ENCODE results near the gene TTLL5.
A peak's percentile ranks its signal among the peaks of the same experiment; 100 is the strongest.

The TTLL5 gene

DNA sequence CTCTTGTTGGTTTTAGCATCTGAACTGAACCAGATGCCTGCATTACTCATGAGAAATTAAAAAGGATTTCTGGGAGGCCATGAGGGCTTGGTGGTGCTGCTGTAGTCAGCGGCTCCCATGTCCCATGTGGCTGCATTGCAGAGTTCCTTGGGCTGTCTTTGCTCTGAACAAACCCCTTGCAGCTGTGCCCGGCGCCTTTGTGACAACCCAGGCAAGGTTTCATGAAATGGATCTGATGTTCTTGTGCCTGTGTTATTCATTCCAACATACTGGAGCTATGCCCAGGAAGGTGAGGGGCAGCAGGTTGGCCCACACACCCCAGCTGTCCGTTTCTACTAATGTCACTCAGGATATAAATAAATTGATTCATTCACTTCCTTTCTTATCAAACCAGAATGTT, 280.0 kb downstream of the TTLL5 start:
- no peak for DNase-seq (ENCODE audit: insufficient read length, low spot score)
- FAIRE-seq: no peak

DNA sequence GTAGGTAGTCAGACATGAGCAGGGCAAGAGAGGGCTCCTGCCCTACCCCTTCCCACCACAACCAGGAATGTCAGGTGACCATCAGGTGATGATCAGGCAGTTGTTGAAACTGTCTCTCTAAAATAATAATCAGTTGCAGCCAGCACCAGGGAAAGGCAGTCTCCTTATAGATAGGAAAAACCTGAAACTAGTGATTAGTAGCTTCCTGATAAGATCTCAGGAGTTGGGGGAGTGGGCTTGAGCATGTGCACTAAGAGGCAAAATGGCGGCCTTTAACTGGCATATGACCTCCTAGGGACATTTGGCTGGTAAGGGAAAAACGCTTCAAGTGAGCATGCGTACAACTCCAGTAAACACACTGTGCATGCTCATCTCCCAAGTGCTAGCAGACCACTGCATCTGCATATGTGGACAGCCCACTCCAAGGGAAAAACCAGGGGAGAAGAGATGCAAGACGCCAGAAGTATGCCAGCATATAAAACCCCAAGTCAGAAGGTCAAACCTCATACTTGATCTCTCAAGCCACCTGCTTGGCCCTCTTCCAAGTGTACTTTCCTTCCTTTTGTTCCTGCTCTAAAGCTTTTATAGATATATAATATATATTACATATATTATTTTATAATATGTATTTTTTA, 283.7 kb downstream of the TTLL5 start:
- DNase-seq (ENCODE audit: insufficient read length, low spot score): no peak
- peak; percentile 46 for FAIRE-seq

DNA sequence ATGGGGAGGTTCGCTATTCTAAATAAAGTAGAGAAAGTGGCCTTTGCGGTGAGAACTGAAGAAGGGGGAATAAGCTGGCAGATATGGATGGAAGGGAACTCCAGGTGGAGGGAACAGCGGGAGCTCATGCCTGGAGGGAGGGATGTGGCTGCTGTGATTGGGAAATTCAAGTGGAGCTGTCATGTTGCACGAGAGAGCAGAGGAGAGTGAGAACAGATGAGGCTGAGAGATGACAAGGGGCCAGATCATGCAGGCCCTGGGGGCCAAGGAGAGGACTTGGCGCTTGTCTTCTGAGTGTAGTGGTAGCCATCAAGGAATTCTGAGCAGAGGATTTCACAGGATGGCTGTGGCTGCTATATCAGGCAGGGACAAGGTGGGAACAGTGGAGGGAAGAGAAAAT, 285.7 kb downstream of the TTLL5 start:
- DNase-seq (ENCODE audit: insufficient read length, low spot score) (no peak), FAIRE-seq (no peak)

DNA sequence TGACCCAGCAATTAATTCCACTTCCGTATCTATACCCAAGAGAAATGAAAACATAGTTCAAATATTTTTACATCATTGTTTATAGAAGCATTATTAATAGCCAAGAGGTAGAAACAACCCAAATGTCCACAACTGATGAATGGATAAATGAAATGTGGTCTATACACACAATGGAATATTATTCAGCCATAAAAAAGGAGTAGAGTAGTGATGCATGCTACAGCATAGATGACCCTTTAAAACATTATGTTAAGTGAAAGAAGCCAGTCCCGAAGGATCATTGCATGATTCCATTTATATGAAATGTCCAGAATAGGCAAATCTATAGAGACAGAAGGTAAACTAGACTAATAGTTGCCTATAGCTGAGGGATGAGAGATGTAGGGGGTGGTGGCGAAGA, 291.4 kb downstream of the TTLL5 start:
- no peak for DNase-seq (ENCODE audit: insufficient read length, low spot score)
- peak; percentile 75 for FAIRE-seq

DNA sequence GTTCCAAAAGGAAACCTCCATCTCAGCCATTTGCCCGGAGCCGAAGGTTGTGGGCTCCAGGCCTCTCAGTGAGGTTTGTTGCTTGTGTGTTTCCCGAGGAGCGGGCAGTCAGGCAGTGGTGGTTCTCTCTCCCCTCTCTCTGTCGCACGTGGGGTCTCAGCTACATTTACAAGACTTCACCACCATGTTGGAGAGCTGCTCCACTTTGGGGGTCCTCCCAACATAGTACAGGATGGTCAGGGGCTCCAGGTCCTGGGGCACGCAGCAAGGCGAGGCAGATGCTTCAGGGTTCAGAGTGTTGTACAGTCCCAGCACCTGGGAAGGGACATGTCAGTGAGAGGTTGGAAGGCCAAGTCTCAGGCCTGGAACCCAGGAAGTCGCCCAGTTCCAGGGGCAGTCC, 298.0 kb downstream of the TTLL5 start:
- no peak for FAIRE-seq
- no peak for DNase-seq (ENCODE audit: insufficient read length, low spot score)

DNA sequence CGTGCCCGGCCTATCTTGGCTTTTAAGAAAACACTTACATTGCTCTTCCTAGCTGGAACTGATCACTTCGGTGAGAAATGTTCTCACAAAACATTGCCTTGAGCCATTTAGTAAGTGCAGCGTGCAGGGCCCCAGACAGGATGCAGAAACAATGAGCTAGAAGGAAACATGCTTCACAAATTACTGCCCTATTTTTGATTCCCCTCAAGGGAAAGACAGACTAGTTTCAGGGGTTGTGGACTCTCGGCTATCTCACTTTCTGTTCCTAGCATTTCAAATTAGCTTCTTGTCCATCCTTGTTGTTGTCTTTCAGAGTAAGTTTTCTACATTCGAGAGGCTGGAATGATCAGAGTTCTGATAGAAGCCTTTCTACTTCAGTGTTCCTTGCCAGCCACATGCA, 299.2 kb downstream of the TTLL5 start:
- FAIRE-seq: no peak

GRCh38 chr14:75961662-75962061, 300.6 kb downstream of the TTLL5 start:
- DNase-seq (ENCODE audit: insufficient read length, low spot score) (no peak), FAIRE-seq (no peak)

More for the DNA sequence above, 299.2 kb downstream of the TTLL5 start:
- no peak for DNase-seq (ENCODE audit: insufficient read length, low spot score)

DNA sequence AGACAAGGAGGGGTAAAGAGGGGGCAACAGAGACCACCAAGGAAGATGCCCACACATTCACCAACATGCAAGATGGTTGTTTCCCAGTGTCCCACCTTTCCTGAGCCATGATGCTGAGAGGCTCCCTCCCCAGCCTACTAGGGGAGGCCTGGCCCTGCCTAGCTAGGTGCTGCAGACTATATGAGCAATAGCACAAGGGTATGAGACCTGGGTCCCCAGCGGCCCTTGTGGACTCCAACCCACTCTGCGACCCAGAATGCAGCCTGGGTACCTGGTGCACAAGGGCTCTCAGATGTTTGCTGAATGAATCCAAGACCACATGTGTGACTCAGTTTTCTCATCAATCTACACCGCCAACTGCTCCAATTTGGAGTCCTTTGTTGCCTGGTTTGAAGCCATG, 306.8 kb downstream of the TTLL5 start:
- DNase-seq (ENCODE audit: insufficient read length, low spot score) (no peak), FAIRE-seq (peak; percentile 85)

GRCh38 chr14:75968456-75968855, 307.4 kb downstream of the TTLL5 start:
- DNase-seq (ENCODE audit: insufficient read length, low spot score): no peak
- no peak for FAIRE-seq

- DNase-seq (ENCODE audit: insufficient read length, low spot score) (no peak), FAIRE-seq (peak; percentile 26)
Observed at GRCh38 chr14:75969126-75969525, 308.1 kb downstream of the TTLL5 start.

GRCh38 chr14:75969891-75970290, 308.8 kb downstream of the TTLL5 start:
- DNase-seq (ENCODE audit: insufficient read length, low spot score): no peak

GRCh38 chr14:75970989-75971388, 309.9 kb downstream of the TTLL5 start:
- FAIRE-seq (peak; percentile 59), DNase-seq (ENCODE audit: insufficient read length, low spot score) (no peak)

More at GRCh38 chr14:75969891-75970290, 308.8 kb downstream of the TTLL5 start:
- FAIRE-seq: peak; percentile 4

GRCh38 chr14:75971509-75971908, 310.5 kb downstream of the TTLL5 start:
- no peak for DNase-seq (ENCODE audit: insufficient read length, low spot score)
- FAIRE-seq: peak; percentile 77

GRCh38 chr14:75972801-75973421, 311.9 kb downstream of the TTLL5 start:
- peak; percentile 78 for FAIRE-seq
- no peak for DNase-seq (ENCODE audit: insufficient read length, low spot score)

DNA sequence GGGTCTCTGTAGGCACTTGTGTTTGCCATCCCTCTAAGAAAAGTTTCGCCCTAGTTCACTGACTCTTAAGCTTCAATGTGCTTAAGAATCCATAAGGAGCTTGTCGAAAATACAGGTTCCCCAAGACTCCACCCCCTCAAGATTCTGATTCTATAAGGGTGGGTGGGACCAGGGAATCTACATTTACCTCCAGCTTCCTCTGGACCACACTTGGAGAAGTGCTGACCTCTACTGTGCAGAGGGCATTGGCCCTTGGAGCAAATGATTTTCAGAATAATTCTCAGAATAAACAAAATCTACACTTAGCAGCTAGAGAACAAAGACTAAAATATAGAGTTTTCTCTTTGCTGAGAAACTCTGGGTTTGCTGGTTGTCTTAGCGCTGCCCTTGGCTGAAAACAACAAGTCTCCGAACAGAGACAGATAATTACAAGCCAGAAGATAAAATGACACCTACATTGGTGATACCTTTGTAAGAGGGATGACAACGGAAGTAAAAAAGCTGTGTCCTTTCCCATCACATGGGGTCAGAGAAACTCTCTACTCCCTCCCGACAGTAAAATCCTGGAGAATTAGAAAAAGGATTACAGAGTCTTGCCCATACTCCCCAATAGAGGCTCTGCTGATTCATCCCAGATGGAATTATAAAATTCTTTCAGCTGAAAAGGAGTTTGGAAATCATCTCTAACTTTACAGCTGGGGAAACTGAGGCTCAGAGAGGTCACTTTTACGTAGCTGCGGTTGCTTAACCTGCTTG, 316.0 kb downstream of the TTLL5 start:
- no peak for FAIRE-seq
- DNase-seq (ENCODE audit: insufficient read length, low spot score): no peak

GRCh38 chr14:75977582-75977943, 316.5 kb downstream of the TTLL5 start:
- DNase-seq (ENCODE audit: insufficient read length, low spot score): no peak
- no peak for FAIRE-seq

DNA sequence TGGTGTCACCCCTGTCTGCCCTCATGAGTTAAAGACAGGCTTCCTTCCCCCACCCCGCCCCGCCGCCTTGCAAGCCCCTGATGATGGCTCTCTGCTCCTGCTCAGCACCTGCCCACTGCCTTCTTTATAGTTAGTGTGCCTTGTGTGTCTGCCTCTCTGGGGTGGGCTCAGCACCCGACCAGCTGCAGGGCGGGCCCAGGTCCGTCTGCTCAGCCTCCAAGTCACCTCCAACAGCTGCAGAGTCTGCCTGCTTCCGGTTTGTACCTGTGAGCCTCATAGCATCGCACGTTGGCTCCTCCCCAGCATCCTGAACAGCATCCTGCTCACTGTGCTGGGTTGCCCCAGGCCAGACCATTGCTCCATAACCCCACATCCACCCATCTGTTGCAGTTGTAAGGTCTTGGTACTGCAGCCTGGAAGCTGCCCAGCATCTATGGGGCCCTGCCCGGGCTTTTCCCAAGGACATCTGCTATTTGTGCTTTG, 317.2 kb downstream of the TTLL5 start:
- no peak for DNase-seq (ENCODE audit: insufficient read length, low spot score)
- FAIRE-seq: peak; percentile 72

DNA sequence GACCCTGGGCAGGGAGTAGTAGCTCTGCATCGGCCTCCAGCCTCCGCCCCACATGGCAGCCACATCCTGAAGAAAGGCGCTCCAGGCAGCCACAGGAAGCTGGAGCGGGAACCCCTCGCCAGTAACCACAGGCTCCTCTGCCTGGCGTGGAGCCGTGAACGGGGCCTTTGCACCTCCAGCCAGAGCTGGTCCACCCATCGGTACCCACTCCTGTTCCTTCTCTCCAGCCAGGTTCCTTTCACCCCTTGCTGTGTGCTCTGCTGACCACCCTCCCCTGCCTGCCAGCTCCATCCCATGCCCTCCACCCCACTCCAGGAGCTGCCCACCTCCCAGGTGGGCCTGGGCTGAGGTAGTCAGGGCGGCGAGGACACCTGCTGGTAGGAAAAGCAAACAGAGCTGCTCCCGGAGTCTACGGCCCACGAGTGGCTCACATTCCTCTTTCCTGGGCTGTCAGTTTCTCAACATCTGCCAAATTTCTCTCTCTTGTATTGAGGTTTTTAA, 318.1 kb downstream of the TTLL5 start:
- FAIRE-seq: peak; percentile 88
- peak; percentile 77 for DNase-seq (ENCODE audit: insufficient read length, low spot score)

GRCh38 chr14:75979648-75980565, 318.9 kb downstream of the TTLL5 start:
- DNase-seq (ENCODE audit: insufficient read length, low spot score) (no peak), FAIRE-seq (peak; percentile 16)

GRCh38 chr14:75980856-75981255, 319.8 kb downstream of the TTLL5 start:
- FAIRE-seq (no peak), DNase-seq (ENCODE audit: insufficient read length, low spot score) (no peak)

Data from HTR-8/SVneo (cell line).